GM18858 (cell line): Measurements from ENCODE around the gene ETFDH.
A peak's percentile ranks its signal among the peaks of the same experiment; 100 is the strongest.
"Not testable (repeated sequence)": the region's sequence is repeated elsewhere in the genome, so short reads cannot be mapped to it uniquely, and the experiment has no call there.

Experiments used
- ATAC-seq: cut with Tn5 transposase; IDR thresholded peaks from one replicate; pipeline ENCODE4 v1.9.1; 2021; ENCODE audit not compliant: unreplicated experiment

ETFDH gene

DNA sequence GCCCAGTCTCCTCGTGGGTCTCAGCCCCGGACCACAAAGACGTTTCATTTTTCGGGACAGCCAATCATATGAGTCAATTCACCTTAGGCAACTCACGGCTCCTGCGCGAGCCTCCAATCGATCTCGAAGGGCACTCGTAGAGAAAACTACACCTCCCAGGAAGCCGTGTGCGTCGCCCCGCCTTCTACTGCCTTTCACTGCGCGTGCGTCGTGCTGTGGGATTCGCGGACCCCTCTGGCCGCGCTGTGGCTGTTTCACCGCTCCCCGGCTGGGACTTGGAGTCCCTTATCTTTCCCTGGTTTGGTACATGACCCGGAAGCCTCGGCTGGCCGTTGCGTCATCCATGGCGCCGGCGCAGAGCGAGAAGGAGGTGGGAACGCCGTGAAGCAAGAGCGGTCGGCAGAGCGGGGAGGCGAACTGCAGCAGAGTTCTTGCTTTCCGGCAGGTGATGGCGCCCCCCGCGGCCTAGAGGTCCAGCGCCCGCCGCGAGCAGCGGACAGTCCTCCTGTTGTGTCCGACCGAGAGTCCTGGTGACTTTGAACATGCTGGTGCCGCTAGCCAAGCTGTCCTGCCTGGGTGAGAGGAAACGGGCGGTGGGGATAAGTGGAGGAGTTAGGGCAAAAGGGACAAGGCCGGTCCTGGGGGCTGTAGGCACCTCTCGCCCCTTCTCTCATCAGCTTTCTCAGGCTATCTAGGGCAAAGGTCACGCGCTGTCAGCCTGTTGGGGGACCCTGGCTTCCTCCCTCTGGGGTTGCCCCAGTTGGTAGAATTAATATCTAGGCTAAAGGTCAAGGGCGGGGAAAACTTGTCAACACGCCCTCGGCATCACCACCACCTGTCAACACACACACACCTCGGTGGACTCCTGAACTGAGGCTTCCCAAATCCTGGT, at the start of gene ETFDH:
ETFDH (plus strand) TSS at position 382 of the 892 bp plus-strand sequence; CDS start at position 543, 161 bp downstream.
- ATAC-seq = peak; percentile 88

DNA sequence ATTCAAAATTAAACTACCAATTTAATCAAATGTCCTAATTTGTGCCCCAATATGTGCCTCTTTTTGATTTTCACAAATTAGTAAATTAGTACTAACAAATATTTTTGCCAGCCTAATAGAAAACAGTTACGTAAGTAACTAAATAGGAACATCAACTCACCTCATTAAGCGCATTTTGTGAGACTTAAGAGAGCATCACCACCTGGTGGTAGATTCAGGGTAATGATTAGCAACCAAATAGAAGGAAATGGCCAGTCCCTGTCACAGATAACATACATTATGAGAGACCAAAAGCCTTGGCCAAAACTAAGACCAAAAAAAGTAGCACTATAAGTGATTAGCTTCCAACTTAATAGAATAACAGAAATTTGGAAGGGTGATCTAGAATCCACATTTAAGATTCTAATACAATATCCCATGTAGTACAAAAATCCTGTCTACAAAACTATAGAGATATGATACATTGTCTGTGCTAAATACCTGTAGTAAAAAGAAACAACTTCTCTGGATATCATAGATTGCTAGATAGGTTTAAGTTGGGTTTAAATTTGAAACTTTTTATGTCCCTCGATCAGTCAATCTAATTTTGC, 47.1 kb upstream of the ETFDH start:
- ATAC-seq = peak; percentile 92

DNA sequence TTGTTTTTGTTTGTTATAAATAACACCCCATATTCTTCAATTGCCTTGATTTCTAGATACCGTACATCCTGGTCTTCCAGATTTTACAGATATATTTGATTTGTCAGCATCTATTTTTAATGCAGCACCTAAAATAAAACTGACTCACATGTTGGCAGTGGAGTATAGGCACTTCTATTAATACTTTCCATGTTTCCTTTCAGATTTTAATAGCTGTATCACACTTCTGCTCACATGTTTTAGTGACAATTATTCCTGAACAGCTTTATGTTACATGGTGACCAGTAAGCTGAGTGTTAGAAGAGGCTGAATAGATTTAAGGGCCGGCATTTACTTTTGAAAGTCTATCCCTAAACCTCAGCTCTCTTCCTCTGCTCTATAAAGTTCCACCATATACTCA, 46.6 kb upstream of the ETFDH start:
- no peak for ATAC-seq

DNA sequence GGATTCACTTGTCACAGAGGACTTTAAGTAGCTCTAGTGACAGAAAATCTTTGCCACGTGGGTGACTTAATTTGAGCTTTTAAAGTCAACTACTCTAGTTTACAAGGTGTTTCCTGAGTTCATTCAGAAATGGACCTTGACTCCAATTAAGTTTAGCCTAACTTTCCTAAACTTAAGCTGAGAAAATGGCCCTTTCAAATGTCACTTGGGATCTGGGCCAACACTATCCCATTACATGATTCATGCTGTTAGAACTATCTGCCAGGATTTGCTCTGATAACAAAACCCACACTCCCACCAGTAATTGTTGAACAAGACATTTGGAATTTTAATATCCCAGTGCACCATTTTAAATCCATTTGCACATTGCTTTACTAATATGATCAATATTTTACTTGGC, 41.2 kb upstream of the ETFDH start:
- ATAC-seq = no peak

DNA sequence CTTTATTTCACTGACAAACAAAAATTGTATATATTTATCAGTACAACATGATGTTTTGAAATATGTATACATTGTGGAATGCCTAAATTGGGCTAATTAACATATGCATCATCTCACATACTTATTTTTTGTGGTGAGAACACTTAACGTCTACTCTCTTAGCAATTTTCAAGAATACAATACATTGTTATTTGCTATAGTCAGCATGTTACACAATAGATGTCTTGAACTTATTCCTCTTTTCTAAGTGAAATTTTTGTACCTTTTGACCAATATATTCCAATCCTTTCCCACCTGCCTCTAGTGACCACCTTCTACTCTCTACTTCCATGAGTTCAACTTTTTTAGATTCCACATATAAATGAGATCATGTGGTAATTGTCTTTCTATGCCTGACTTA, 35.5 kb upstream of the ETFDH start:
- ATAC-seq = no peak

DNA sequence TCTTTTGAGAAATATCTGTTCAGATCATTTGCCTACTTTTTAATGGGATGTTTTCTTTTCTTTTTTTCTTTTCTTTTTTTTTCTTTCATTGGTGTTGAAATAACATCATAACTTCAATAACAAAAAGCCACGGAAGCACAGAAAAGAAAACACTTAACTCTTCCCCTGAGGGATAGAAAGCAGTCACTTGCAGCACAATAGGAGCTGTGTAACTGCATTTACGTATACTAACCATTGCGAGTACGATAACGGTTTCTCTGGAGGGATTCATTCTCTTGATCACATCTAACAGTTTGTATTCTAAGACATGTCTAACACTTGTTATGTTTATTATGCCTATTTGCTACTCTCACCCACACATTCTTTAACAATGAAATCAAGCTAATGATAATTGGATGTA, 27.7 kb upstream of the ETFDH start:
- ATAC-seq = no peak

DNA sequence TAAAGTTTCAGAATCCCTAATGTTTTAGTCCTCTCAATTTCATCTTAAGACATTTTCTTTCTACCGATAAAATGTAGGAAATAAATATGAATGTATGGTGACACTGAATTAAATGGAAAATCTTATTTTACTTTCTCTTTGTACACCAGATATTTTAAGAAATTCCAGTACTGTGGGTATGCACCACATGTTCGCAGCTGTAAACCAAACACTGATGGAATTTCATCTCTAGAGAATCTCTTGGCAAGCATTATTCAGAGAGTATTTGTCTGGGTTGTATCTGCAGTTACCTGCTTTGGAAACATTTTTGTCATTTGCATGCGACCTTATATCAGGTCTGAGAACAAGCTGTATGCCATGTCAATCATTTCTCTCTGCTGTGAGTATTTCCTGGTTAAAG, 27.3 kb upstream of the ETFDH start:
- no peak for ATAC-seq

DNA sequence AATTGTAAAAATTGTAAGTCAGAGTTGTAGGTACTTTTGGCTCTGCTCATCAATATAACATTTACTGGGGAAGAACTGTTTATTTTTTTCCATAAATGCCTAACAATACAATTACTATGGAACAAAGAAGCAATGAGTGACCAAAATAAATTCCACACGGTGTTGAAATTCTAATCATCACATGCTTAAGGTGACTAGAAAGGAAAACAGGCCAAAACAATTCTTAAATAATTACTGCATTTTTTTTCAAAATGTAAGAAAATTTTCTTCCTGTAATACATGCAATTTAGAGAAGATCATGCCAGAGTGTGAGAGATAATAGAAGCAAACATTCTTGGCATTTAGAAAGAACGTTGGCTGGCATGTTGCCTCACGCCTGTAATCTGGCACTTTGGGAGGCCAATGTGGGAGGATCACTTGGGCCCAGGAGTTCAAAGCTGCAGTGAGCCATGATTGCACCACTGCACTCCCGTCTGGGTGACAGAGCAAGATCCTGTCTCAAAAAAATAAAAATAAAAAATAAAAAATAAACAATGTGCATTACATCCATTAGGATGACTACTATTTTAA, 22.9 kb upstream of the ETFDH start:
- ATAC-seq = no peak

DNA sequence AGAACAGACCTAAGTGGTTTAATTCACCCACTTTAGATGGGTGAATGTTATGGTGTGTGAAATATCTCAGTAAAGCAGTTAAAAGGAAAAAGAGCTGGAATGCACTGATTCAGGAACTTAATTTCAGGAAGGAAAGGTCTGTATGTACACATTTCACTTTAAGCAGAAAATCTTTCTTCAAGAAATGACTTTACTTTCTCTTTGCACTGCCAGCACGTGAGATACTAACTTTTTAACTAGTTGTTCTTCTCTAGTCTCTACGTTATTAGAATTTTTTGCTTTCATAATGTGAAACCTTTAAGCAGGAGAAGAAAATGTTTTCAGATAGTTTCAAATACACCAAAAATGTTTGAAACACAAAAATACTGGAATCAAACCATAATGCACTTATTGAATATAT, 19.2 kb upstream of the ETFDH start:
- ATAC-seq = no peak

DNA sequence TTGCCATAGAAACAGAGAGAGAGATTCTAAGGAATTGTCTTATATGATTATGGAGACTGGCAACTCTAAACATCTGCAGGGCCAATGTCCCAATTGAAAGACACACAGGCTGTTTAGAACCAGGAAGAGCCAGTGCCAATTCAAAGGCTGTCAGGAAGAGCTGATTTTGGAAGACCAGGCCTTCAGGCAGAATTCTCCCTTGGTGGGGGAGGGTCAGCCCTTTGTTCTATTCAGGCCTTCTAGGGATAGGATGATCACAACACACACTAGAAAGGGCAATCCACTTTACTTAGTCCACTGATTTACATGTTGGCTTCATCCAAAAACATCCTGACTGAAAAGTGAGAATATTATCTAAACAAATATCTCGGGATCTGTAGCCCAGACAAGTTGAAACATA, 15.7 kb upstream of the ETFDH start:
- no peak for ATAC-seq

DNA sequence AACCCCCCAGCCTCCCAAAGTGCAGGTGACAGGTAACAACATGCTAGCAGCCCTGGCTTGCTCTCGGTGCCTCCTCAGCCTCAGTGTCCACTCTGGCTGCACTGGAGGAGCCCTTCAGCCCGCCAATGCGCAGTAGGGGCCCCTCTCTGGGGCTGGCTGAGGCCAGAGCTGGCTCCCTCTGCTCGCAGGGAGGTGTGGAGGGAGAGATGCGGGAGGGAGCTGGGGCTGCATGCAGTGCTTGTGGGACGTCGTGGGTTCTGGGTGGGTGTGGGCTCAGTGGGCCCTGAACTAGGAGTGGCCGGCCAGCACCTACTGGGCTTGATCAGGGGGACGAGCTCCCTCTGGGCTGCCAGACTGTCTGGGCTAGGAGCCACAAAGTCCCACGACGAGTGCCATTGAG, 14.8 kb upstream of the ETFDH start:
- ATAC-seq = no peak

DNA sequence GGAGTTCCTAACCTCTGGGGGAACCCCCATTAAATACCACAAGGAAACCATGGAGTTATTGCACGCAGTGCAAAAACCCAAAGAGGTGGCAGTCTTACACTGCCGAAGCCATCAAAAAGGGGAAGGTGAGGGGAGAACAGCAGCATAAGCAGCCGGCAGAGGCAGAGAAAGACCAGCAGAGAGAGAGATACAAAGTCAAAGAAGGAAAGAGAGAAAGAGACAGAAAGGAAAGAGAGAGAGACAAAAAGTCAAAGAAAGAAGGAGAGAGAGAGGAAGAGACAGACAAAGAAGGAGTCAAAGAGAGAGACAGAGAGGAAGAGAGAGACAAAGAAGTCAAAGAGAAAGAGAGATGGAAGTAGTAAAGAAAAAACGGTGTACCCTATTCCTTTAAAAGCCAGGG, 8.8 kb upstream of the ETFDH start:
- not testable (repeated sequence) for ATAC-seq

DNA sequence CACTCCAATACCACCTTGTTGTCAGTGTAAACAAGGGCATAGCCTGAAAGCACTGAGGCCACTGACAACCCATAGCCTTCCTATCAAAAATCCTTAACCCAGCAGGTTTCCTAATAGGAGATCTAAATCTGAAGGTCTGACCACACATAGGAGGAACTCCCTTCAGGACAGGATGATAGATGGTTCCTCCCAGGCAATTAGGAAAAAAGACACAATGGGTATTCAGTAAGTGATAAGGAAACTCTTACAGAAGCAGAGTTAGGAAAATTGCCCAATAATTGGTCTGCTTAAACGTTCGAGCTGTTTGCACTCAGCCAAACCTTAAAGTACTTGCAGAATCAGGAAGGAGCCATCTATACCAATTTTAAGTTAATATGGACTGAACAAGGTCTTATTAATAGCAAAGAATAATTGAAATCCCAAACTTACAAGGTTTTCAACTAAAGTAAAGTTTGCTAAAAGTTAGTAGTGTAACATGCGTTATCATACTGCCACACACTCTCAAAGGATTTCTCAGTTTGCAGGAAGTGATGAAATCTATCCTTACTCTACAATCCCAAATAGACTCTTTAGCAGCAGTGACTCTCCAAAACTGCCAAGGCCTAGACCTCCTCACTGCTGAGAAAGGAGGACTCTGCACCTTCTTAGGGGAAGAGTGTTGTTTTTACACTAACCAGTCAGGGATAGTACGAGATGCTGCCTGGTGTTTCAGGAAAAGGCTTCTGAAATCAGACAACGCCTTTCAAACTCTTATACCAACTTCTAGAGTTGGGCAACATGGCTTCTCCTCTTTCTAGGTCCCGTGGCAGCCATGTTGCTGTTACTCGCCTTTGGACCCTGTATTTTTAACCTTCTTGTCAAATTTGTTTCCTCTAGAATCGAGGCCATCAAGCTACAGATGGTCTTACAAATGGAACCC, 8.1 kb upstream of the ETFDH start:
- not testable (repeated sequence) for ATAC-seq

DNA sequence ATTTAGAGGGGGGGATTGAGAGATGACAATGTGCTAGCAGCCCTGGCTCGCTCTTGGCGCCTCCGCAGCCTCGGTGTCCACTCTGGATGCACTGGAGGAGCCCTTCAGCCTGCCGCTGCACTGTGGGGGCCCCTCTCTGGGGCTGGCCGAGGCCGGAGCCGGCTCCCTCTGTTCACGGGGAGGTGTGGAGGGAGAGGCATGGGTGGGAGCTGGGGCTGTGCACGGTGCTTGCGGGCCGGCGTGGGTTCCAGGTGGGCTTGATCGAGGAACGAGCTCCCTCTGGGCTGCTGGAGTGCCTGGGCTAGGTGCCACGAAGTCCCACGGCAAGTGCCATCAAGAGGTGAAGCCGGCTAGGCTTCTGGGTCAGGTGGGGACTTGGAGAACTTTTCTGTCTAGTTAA, 7.3 kb upstream of the ETFDH start:
- no peak for ATAC-seq

DNA sequence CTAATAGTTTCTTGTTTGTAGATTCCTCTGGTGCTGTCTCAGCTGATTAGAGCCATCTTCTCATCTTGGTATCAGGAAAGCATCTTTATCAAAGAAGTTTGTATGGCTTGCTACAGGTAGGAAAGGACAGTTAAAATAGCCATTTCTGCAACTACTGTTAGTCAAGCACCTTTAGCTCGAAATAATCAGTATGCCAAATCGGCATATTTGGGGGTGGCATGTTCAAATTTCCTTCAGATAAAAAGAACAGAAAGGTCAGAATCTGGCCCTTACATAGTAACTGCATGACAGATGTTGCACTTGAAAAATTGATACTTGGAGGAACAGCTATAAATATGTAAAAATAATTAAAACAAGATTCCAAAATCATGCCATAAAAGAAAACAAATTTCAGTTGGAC, 5.2 kb upstream of the ETFDH start:
- ATAC-seq = no peak

DNA sequence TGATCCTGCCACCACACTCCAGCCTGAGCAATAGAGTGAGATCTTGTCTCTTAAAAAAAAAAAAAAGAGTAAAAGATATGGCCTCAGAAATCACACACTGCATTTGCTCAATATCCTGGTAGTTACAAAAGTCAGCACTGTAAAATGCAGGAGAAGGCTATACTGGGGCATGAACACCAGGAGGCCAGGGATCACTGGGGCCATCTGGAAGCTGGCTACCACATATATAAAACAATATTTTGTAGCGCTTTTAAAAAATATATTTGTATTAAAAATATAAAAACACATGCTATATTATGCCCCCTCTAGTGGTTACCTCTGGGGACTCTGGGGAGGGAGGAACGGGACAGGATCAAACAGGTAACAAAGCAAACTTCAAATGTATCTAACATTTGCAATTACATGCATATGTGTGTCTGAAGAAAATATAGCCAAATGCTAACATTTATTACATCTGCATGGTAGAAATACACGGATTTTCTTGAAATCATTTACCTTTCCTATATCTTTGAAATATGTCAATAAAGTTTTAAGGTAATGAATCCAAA, 4.4 kb upstream of the ETFDH start:
- no peak for ATAC-seq

DNA sequence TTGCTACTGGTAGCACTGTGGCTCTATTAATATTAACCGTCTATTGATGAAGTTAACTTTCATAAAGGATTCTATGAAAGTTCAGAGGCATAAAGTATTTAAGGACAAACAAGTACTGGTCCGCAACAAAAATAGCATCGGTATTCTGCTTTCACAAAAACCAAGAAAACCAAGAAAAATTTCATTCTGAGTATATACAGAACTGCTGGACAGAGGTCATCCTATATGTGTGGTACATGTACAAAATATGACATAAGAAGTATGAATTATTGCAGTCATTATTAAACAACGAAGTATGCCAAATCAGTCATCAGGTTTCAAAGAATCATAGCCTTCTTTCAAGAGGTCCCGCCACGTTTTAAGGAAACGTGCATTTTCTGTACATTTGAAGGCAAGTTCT, 2.8 kb upstream of the ETFDH start:
- ATAC-seq = no peak

DNA sequence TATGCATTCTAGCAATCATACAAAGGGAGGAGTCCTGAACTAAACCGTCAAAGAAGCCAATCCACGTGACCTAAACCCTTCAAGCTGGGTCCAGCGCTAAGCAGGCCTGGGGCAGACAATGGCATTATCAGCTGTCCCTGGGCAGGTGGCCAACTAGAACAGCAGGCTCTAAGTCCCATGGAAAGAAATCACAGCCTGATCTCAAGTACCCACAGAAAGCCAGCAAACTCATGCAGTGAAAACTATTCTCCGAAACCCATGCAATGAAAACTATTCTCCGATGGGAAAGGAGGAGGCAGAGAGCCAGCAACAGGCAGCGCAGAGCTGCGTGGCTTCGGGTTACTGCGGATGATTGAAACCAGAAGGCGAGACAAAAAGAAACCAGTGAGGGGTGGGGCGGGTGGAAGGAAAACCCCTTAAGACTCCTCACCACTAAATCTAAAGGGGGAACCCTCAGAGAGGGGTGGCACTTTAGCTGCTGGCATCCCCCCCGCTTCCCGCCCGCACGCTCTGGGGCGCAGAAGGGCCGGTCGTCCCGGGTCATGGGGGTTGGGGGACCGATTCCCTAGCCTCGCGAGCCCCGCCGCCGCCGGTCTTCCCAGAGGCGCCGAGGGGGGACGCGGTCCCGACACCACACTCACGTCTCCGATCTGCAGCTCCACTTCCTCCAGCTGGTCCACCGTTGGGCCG, 976 bp upstream of the ETFDH start:
- peak; percentile 18 for ATAC-seq

DNA sequence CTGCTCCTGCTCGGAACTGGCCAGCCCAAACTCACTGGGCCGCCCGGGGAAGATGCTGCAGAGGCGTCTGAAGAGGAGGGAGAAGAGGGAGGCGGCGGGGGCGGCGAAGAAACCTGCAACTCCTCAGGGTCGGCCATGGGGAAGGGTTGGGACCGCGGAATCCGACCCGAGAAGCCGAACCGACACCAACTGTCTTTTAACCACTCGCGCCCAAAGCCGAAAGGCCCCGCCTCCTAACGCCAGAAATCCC, 506 bp upstream of the ETFDH start, which contains the start of gene C4orf46:
C4orf46 (minus strand) TSS at position 223 of the 250 bp plus-strand sequence; CDS start at position 137, 86 bp downstream.
- ATAC-seq = no peak

DNA sequence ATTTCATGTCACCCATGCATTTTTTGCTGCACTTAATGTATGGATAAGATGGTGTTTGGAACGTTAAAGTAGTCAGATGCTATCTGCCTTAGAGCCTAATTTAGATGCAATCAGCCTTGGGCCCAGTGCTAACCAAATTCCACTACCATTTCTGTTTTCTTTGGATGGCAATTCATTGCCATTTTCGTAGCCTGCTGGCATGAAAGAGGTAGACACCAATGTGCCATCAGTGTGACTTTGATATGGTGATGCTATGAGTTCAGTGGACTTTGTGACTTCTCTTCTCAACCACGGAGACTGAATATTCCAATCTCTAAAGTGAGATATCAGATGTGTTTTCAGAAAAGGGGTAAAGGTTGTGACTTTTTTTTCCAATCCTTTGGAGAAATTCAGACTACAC, 1.5 kb downstream of the ETFDH start:
- ATAC-seq = no peak

DNA sequence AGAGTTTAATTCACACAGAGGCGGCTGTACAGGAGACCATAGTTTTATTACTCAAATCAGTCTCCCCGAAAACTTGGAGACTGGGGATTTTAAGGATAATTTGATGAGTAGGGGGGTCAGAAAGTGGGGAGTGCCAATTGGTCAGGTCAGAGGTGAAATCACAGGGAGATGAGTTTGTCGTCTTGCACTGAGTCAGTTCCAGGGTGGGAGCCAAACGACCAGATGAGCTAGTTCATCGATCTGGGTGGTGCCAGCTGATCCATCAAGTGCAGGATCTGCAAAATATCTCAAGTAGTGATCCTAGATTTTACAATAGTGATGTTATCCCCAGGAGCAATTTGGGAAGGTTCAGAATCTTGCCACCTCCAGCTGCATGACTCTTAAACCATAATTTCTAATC, 4.0 kb downstream of the ETFDH start:
- no peak for ATAC-seq
